Measurements from ENCODE around the gene ATXN2.
"Not testable (repeated sequence)": the region's sequence is repeated elsewhere in the genome, so short reads cannot be mapped to it uniquely, and the experiment has no call there.

Gene ATXN2

GRCh38 chr12:111589601-111590000 is 9.5 kb downstream of the ATXN2 start:
- no peak for TF ChIP-seq CTCF (IDR thresholded peaks at IDR 0.05; ENCODE audit: low read depth, low read length, missing control alignments)
- in situ Hi-C loops (cut with HindIII; ENCODE audit: low sequenced_read_pairs): no loop called here
- no peak overlapping the region for H3K4me3 ChIP-seq (ENCODE audit: low read depth, low read length)
- DNase-seq (ENCODE audit: low read depth): no peak

GRCh38 chr12:111588010-111588409 is 11.1 kb downstream of the ATXN2 start:
- DNase-seq (ENCODE audit: low read depth): no peak
- in situ Hi-C loops (cut with HindIII; ENCODE audit: low sequenced_read_pairs): no loop called here
- no peak overlapping the region for H3K4me3 ChIP-seq (ENCODE audit: low read depth, low read length)
- TF ChIP-seq CTCF (IDR thresholded peaks at IDR 0.05; ENCODE audit: low read depth, low read length, missing control alignments): no peak

- in situ Hi-C loops (cut with HindIII; ENCODE audit: low sequenced_read_pairs): no loop called here
- no peak overlapping the region for H3K4me3 ChIP-seq (ENCODE audit: low read depth, low read length)
- no peak for TF ChIP-seq CTCF (IDR thresholded peaks at IDR 0.05; ENCODE audit: low read depth, low read length, missing control alignments)
- no peak for DNase-seq (ENCODE audit: low read depth)
Observed at GRCh38 chr12:111586986-111587385, 12.1 kb downstream of the ATXN2 start.

- H3K4me3 ChIP-seq (ENCODE audit: low read depth, low read length): no peak overlapping the region
Observed at GRCh38 chr12:111585690-111586089, 13.4 kb downstream of the ATXN2 start.

GRCh38 chr12:111584959-111585358 is 14.2 kb downstream of the ATXN2 start:
- in situ Hi-C loops (cut with HindIII; ENCODE audit: low sequenced_read_pairs): no loop called here
- TF ChIP-seq CTCF (IDR thresholded peaks at IDR 0.05; ENCODE audit: low read depth, low read length, missing control alignments): no peak
- no peak for DNase-seq (ENCODE audit: low read depth)
- no peak overlapping the region for H3K4me3 ChIP-seq (ENCODE audit: low read depth, low read length)

More at GRCh38 chr12:111585690-111586089, 13.4 kb downstream of the ATXN2 start:
- in situ Hi-C loops (cut with HindIII; ENCODE audit: low sequenced_read_pairs): no loop called here
- no peak for DNase-seq (ENCODE audit: low read depth)
- TF ChIP-seq CTCF (IDR thresholded peaks at IDR 0.05; ENCODE audit: low read depth, low read length, missing control alignments): no peak

GRCh38 chr12:111583506-111583905 is 15.6 kb downstream of the ATXN2 start:
- in situ Hi-C loops (cut with HindIII; ENCODE audit: low sequenced_read_pairs): not testable (repeated sequence)

GRCh38 chr12:111582133-111582747 is 16.9 kb downstream of the ATXN2 start:
- TF ChIP-seq CTCF (IDR thresholded peaks at IDR 0.05; ENCODE audit: low read depth, low read length, missing control alignments): no peak
- in situ Hi-C loops (cut with HindIII; ENCODE audit: low sequenced_read_pairs): no loop called here
- DNase-seq (ENCODE audit: low read depth): no peak
- no peak overlapping the region for H3K4me3 ChIP-seq (ENCODE audit: low read depth, low read length)

More at GRCh38 chr12:111583506-111583905, 15.6 kb downstream of the ATXN2 start:
- H3K4me3 ChIP-seq (ENCODE audit: low read depth, low read length); DNase-seq (ENCODE audit: low read depth): not testable (repeated sequence)
